ENCODE results near the gene PAK1.

The PAK1 gene

GRCh38 chr11:77508019-77508418 is 34.1 kb upstream of the PAK1 start:
- DNase-seq (ENCODE audit: extremely low read depth, insufficient read length) = no peak
- no peak for TF ChIP-seq CTCF (IDR thresholded peaks at IDR 0.05; ENCODE audit: insufficient read depth, low read length, poor library complexity, severe bottlenecking)
- H3K4me3 ChIP-seq (replicated peaks; ENCODE audit: low read depth, low read length) = no peak overlapping the region

GRCh38 chr11:77506857-77507256 is 33.0 kb upstream of the PAK1 start:
- no peak for DNase-seq (ENCODE audit: extremely low read depth, insufficient read length)
- Histone ChIP-seq H3K36me3 (ENCODE audit: control insufficient read depth, insufficient read depth, low read length) (no peaks in the 10 kb centered on the region), H3K4me3 (replicated peaks; ENCODE audit: low read depth, low read length) (no peak overlapping the region), H3K27me3 (replicated peaks; ENCODE audit: control insufficient read depth, insufficient read depth, low read length) (no peaks in the 10 kb centered on the region; the same call in 1 of the 2 replicates)
- TF ChIP-seq CTCF (IDR thresholded peaks at IDR 0.05; ENCODE audit: insufficient read depth, low read length, poor library complexity, severe bottlenecking) = no peak

More at GRCh38 chr11:77508019-77508418, 34.1 kb upstream of the PAK1 start:
- no peaks in the 10 kb centered on the region; the same call in 1 of the 2 replicates for H3K27me3 ChIP-seq (replicated peaks; ENCODE audit: control insufficient read depth, insufficient read depth, low read length)
- H3K36me3 ChIP-seq (ENCODE audit: control insufficient read depth, insufficient read depth, low read length) = no peaks in the 10 kb centered on the region

- no peak overlapping the region for H3K4me3 ChIP-seq (replicated peaks; ENCODE audit: low read depth, low read length)
- no peak for TF ChIP-seq CTCF (IDR thresholded peaks at IDR 0.05; ENCODE audit: insufficient read depth, low read length, poor library complexity, severe bottlenecking)
- DNase-seq (ENCODE audit: extremely low read depth, insufficient read length) = no peak
- no peaks in the 10 kb centered on the region; the same call in 1 of the 2 replicates for H3K27me3 ChIP-seq (replicated peaks; ENCODE audit: control insufficient read depth, insufficient read depth, low read length)
- H3K36me3 ChIP-seq (ENCODE audit: control insufficient read depth, insufficient read depth, low read length) = no peaks in the 10 kb centered on the region
Measured at GRCh38 chr11:77505956-77506355, 32.1 kb upstream of the PAK1 start.

- TF ChIP-seq CTCF (IDR thresholded peaks at IDR 0.05; ENCODE audit: insufficient read depth, low read length, poor library complexity, severe bottlenecking) = no peak
- Histone ChIP-seq H3K4me3 (replicated peaks; ENCODE audit: low read depth, low read length) (no peak overlapping the region), H3K27me3 (replicated peaks; ENCODE audit: control insufficient read depth, insufficient read depth, low read length) (no peaks in the 10 kb centered on the region; the same call in 1 of the 2 replicates), H3K36me3 (ENCODE audit: control insufficient read depth, insufficient read depth, low read length) (no peaks in the 10 kb centered on the region)
- DNase-seq (ENCODE audit: extremely low read depth, insufficient read length) = no peak
Measured at GRCh38 chr11:77503006-77503405, 29.1 kb upstream of the PAK1 start.

- no peak for TF ChIP-seq CTCF (IDR thresholded peaks at IDR 0.05; ENCODE audit: insufficient read depth, low read length, poor library complexity, severe bottlenecking)
- no peak for DNase-seq (ENCODE audit: extremely low read depth, insufficient read length)
- Histone ChIP-seq H3K4me3 (replicated peaks; ENCODE audit: low read depth, low read length) (no peak overlapping the region), H3K36me3 (ENCODE audit: control insufficient read depth, insufficient read depth, low read length) (no peaks in the 10 kb centered on the region), H3K27me3 (replicated peaks; ENCODE audit: control insufficient read depth, insufficient read depth, low read length) (no peaks in the 10 kb centered on the region; the same call in 1 of the 2 replicates)
Measured at GRCh38 chr11:77502346-77502905, 28.5 kb upstream of the PAK1 start.

GRCh38 chr11:77501758-77502157 is 27.9 kb upstream of the PAK1 start:
- TF ChIP-seq CTCF (IDR thresholded peaks at IDR 0.05; ENCODE audit: insufficient read depth, low read length, poor library complexity, severe bottlenecking) = no peak
- H3K4me3 ChIP-seq (replicated peaks; ENCODE audit: low read depth, low read length) = no peak overlapping the region
- no peak for DNase-seq (ENCODE audit: extremely low read depth, insufficient read length)
- no peaks in the 10 kb centered on the region for H3K36me3 ChIP-seq (ENCODE audit: control insufficient read depth, insufficient read depth, low read length)
- H3K27me3 ChIP-seq (replicated peaks; ENCODE audit: control insufficient read depth, insufficient read depth, low read length) = no peaks in the 10 kb centered on the region; the same call in none of the 2 replicates
